Breast epithelium (tissue), 4 donors: Measurements from ENCODE around the gene ALDH16A1. TPM values are rescaled to one million over a fixed set of nuclear protein-coding genes. Genes with fewer than 3 reads are reported as not detected.

ENCODE experiments used
- DNase-seq, 2 donors: peaks; one replicate each; pipeline ENCODE4 v3.0.0-alpha.2; 2019; ENCODE audit warnings: low spot score in 2 of 2
- H3K27ac ChIP-seq, 2 donors: fragments of 200-600 bp; sonication (generic) in 1 of 2; one replicate each; pipeline ENCODE4 v1.5.1; 2016 to 2019; ENCODE audit warnings: mild to moderate bottlenecking in 1 of 2
- H3K27me3 ChIP-seq, 2 donors: fragments of 200-600 bp; sonication (generic) in 1 of 2; one replicate each; pipeline versions ENCODE4 v1.5.1 to v1.6.0; 2017 to 2019; ENCODE audit warnings: control low read depth in 1 of 2, mild to moderate bottlenecking in 1 of 2
- H3K36me3 ChIP-seq: fragments of 200-600 bp; one replicate; pipeline ENCODE4 v1.5.1; 2019
- H3K4me1 ChIP-seq, 2 donors: fragments of 200-600 bp; sonication (generic); one replicate each; pipeline ENCODE4 v1.5.1; 2016 to 2019; ENCODE audit warnings: control low read depth in 1 of 2
- H3K4me3 ChIP-seq, 3 donors: fragments of 200-600 bp; sonication (generic); 1 replicate in 2 of 3; 2 replicates in 1 of 3; pipeline ENCODE4 v1.5.1; 2016 to 2019; ENCODE audit warnings: mild to moderate bottlenecking in 3 of 3, moderate library complexity in 2 of 3
- H3K9me3 ChIP-seq, 2 donors: fragments of 200-600 bp; sonication (generic) in 1 of 2; one replicate each; pipeline ENCODE4 v1.5.1; 2016 to 2019; ENCODE audit warnings: control low read depth in 1 of 2
- CTCF ChIP-seq, 3 donors: fragments of 450-650 bp; IDR thresholded peaks; one replicate each; pipeline ENCODE4 v1.5.1; 2016 to 2017; ENCODE audit warnings: antibody characterized with exemption in 3 of 3, mild to moderate bottlenecking in 3 of 3, moderate library complexity in 3 of 3
- POLR2A ChIP-seq: fragments of 450-650 bp; IDR thresholded peaks from one replicate; pipeline ENCODE4 v1.6.1; 2016; ENCODE audit warnings: antibody characterized with exemption, mild to moderate bottlenecking, moderate library complexity
- POLR2AphosphoS5 ChIP-seq, 3 donors: sonication (generic); formaldehyde crosslinking; IDR thresholded peaks; one replicate each; pipeline ENCODE4 v1.6.1; 2017; ENCODE audit warnings: antibody characterized with exemption in 3 of 3
- intact Hi-C: fragments of 100-400 bp; cut with DNase I; formaldehyde crosslinking; loops from one replicate; pipeline ENCODE4 v1.15.1; 2023; ENCODE audit warnings: low total_unique reads
- total RNA-seq, 3 donors: library from RNA; depleted of rRNA; stranded (reverse); fragments of >200 nt; gene quantifications; one replicate each; pipeline ENCODE4 v1.1.0, GENCODE V29; 2016

ALDH16A1 gene
- total RNA-seq, 3 donors from 2014 or later: 20.6 to 34.4 (median 32.2) TPM

GRCh38 chr19:49408816-49409440, 44.1 kb upstream of the ALDH16A1 start:
- Histone ChIP-seq H3K4me1 (no peaks in the 10 kb centered on the region), H3K9me3 (no peaks in the 10 kb centered on the region), H3K27ac (no peak overlapping the region), H3K36me3 (no peaks in the 10 kb centered on the region), H3K27me3 (no peaks in the 10 kb centered on the region), H3K4me3 (no peak overlapping the region)
- TF ChIP-seq CTCF (IDR thresholded peaks at IDR 0.05): no peak
- TF ChIP-seq POLR2A: no peak
- TF ChIP-seq POLR2AphosphoS5 (IDR thresholded peaks at IDR 0.05): no peak
- intact Hi-C loops: loop anchor here (5.0 kb wide), 1 partner anchor 1163 kb away; no protein-coding TSS in a partner anchor
- no peak for DNase-seq

GRCh38 chr19:49409441-49410029, 43.5 kb upstream of the ALDH16A1 start:
- Histone ChIP-seq H3K9me3 (no peaks in the 10 kb centered on the region), H3K4me1 (no peaks in the 10 kb centered on the region), H3K27me3 (no peaks in the 10 kb centered on the region), H3K27ac (no peak overlapping the region), H3K36me3 (no peaks in the 10 kb centered on the region), H3K4me3 (no peak overlapping the region)
- DNase-seq: no peak
- intact Hi-C loops: loop anchor here (5.0 kb wide), 1 partner anchor 1163 kb away; no protein-coding TSS in a partner anchor
- TF ChIP-seq CTCF (IDR thresholded peaks at IDR 0.05): no peak
- TF ChIP-seq POLR2AphosphoS5 (IDR thresholded peaks at IDR 0.05): no peak
- no peak for TF ChIP-seq POLR2A

- Histone ChIP-seq H3K27me3 (no peaks in the 10 kb centered on the region), H3K9me3 (no peaks in the 10 kb centered on the region), H3K4me1 (no peaks in the 10 kb centered on the region), H3K36me3 (no peaks in the 10 kb centered on the region), H3K27ac (no peak overlapping the region), H3K4me3 (no peak overlapping the region)
- intact Hi-C loops: no loop called here
- TF ChIP-seq CTCF (IDR thresholded peaks at IDR 0.05) (no peak), POLR2A (no peak), POLR2AphosphoS5 (IDR thresholded peaks at IDR 0.05) (no peak)
- no peak for DNase-seq
Observed at GRCh38 chr19:49411681-49412326, 41.2 kb upstream of the ALDH16A1 start.

- H3K4me3 ChIP-seq: no peak overlapping the region
- H3K9me3 ChIP-seq: no peaks in the 10 kb centered on the region
- intact Hi-C loops: no loop called here
- peaks cover 0 to 7% of the 10 kb centered on the region in 2 donors for H3K27me3 ChIP-seq
- no peaks in the 10 kb centered on the region for H3K36me3 ChIP-seq
- H3K4me1 ChIP-seq: no peaks in the 10 kb centered on the region
- TF ChIP-seq CTCF (IDR thresholded peaks at IDR 0.05): no peak
- DNase-seq: no peak
- H3K27ac ChIP-seq: no peak overlapping the region
Observed at GRCh38 chr19:49413348-49413747, 39.7 kb upstream of the ALDH16A1 start.

GRCh38 chr19:49414256-49414655, 38.8 kb upstream of the ALDH16A1 start:
- no peak overlapping the region for H3K4me3 ChIP-seq
- no peak overlapping the region for H3K27ac ChIP-seq
- TF ChIP-seq POLR2AphosphoS5 (IDR thresholded peaks at IDR 0.05) (no peak), CTCF (IDR thresholded peaks at IDR 0.05) (no peak), POLR2A (no peak)
- H3K9me3 ChIP-seq: no peaks in the 10 kb centered on the region
- H3K27me3 ChIP-seq: peaks cover 0 to 9% of the 10 kb centered on the region in 2 donors
- DNase-seq: no peak
- intact Hi-C loops: no loop called here
- no peaks in the 10 kb centered on the region for H3K36me3 ChIP-seq
- H3K4me1 ChIP-seq: no peaks in the 10 kb centered on the region
